Measurements from ENCODE around the gene SPANXB1.
"Not testable (repeated sequence)": the region's sequence is repeated elsewhere in the genome, so short reads cannot be mapped to it uniquely, and the experiment has no call there.

SPANXB1 gene

GRCh38 chrX:141002568-141002967 is at the start of gene SPANXB1:
SPANXB1 (plus strand) TSS chrX:141002594; CDS start chrX:141002694, 100 bp downstream.
- DNase-seq, result not testable (repeated sequence)

GRCh38 chrX:140967036-140967435 is 35.4 kb upstream of the SPANXB1 start:
- DNase-seq, result no peak

- DNase-seq, result no peak
Observed at GRCh38 chrX:140971099-140971795, 31.1 kb upstream of the SPANXB1 start.

GRCh38 chrX:140975472-140975871 is 26.9 kb upstream of the SPANXB1 start:
- no peak for DNase-seq

GRCh38 chrX:140980271-140980670 is 22.1 kb upstream of the SPANXB1 start:
- DNase-seq, result no peak

- no peak for DNase-seq
Observed at GRCh38 chrX:140983730-140984129, 18.7 kb upstream of the SPANXB1 start.

- not testable (repeated sequence) for DNase-seq
Observed at GRCh38 chrX:141005243-141005642, 2.8 kb downstream of the SPANXB1 start.

GRCh38 chrX:141044246-141044645 is 41.9 kb downstream of the SPANXB1 start:
- not testable (repeated sequence) for DNase-seq

- not testable (repeated sequence) for DNase-seq
Observed at GRCh38 chrX:141049878-141050277, 47.5 kb downstream of the SPANXB1 start.

- not testable (repeated sequence) for DNase-seq
Observed at GRCh38 chrX:141052098-141052497, 49.7 kb downstream of the SPANXB1 start.
